GM12873 (cell line): ENCODE data around the gene BMPR1B.

Experiments used
- CTCF ChIP-seq: IDR thresholded peaks from 2 replicates; pipeline ENCODE4 v1.5.1; 2012; ENCODE audit warnings: low read depth, mild to moderate bottlenecking, moderate library complexity, low read length, control low read depth; ENCODE audit not compliant: insufficient read depth; ENCODE audit errors: missing control alignments

Gene BMPR1B

DNA sequence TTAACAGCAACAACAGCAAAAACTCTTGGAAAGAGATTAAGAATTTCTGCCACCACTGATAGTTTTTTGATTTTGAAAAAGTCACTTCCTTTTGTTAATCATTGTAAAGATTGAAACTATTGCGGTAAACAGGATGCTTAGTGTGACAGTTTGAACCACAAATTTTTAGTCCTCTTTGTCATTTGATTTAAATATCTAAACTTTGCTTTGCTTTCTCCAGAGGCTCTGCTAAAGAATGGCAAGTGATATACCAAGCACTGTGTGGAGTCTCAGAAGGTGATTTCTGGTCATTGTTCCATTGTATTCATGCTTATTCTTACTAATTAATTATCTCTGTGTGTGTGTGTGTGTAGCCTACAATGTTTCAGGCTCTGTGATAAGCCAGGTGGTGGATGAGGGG is 155.6 kb downstream of the BMPR1B start:
- no peak for TF ChIP-seq CTCF

GRCh38 chr4:94917146-94917545 is 159.4 kb downstream of the BMPR1B start:
- no peak for TF ChIP-seq CTCF

DNA sequence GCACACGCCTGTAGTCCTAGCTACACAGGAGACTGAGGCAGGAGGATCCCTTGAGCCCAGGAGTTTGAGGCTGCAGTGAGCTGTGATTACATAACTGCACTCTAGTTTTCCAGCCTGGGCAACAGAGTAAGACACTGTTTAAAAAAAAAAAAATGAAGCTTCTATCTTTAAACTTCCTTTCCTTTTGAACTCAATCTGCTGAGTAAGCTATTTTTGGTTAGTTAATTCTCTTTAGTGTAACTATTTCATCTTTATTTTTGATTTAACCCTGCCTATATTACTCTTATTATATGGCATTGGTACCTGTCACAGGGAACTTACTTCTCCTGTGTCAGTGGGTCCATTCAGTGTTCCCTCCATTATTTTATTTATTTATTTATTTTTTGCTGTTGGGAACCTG is 160.8 kb downstream of the BMPR1B start:
- no peak for TF ChIP-seq CTCF

DNA sequence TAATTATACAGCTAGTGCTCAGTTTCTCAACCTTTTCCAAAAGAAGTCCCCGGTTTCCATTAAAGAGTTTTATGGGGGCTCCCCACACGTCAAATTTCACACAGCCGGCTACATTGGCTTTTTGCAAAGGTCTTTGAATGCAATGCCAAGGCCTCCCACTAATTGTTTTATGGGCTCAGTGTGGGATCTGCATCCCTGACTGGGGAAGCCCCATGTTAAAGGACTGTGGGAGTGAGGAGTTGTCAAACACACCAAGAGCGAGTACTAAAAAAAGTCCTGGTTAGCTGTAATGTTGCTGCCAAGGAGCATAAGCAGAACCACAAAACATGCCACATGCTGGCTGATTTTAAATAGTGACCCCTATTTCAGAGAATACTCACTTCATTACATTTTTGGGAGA is 162.6 kb downstream of the BMPR1B start:
- no peak for TF ChIP-seq CTCF

DNA sequence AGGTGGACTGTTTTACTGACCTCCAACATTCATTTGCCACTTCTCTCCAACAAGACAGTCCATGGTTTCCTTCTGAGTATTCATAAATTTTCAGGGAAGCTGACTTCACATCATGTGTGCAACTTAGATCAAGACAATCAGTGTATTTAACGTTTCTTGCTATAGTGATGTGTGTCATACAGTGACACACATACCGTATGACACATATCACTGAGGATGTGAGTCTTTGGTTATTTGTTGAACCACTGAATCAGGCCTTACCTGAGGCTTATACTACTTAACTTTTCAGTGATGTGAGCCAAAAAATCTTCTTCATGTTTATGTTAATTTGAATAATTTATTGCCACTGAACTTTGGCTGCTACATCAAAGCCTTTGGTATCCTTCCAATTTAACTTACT is 166.8 kb downstream of the BMPR1B start:
- TF ChIP-seq CTCF = no peak

DNA sequence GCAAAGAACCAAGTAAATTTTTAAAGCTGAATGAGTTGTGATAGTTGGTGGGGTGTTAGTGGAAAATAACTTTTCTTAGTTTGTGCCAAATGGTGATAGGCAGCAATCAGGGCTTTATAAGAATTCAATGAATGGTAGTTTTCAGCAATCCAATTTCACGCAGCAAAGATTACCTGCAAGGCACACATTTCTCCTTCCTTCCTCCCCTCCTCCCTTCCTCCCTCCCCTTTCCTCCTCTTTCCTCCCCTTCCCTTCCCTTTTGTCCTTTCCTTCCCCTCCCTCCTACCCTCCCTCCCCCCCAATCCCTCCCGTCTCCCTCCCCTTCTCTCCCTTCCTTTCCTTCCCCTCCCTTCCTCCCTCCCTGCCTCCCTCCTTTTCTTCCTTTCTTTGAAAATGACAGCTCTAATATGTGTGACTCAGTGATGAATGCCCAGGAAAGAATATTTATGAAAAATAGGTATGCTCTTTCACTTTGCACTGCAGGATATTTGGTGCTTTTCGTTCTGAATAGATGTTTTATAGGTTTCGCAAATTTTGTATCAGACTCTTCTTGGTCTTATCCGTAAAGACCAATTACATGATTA is 168.1 kb downstream of the BMPR1B start:
- TF ChIP-seq CTCF = no peak

DNA sequence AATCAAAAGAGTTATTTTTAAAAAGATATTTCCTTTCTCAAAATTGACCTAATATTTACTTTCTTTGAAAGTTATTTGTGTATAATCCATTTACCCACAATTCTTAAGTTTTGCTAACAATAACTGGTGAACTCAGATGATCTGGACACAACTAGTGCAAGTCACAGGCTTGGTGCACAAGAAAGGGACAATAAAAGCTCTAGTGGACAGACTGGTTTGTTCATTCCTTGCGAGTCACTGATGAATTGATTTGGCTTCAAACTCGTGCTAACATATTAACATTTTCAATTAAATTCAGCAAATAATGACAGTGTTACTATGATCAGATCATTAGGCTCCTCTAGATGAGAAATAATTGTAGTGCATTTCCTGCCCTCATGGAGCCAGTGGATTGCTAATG is 169.2 kb downstream of the BMPR1B start:
- TF ChIP-seq CTCF = no peak

DNA sequence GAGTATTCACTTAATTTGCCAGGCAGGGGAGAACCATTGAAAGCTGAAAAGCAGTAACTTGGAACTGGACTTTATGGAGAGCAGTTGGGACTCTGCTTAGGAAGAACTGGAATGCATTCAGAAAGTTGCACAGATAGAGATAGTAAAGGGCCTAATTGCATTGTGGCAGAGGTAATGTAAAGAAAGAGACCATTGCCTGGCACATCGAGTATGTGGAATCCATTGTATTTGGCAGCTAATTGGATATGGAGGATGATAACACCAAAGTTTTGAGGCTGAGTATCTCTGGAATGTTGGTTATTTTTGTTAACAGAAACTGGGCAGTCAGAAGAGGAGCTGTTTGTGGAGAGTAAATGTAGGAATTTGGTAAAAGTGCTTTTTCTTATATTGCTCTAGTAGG is 169.9 kb downstream of the BMPR1B start:
- no peak for TF ChIP-seq CTCF
